K562 treated with DMSO at 1 percent for 12 hours (cell line): ENCODE measurements around the gene XRCC3. TPM values are rescaled to one million over a fixed set of nuclear protein-coding genes. Genes with fewer than 3 reads are reported as not detected.

Experiments used
- total RNA-seq: library from RNA; unstranded; fragments of 300-600 nt; gene quantifications from 2 replicates; pipeline ENCODE4 v1.2.3, GENCODE V29; 2022; ENCODE audit not compliant: insufficient read depth

The XRCC3 gene
- total RNA-seq, result 22.9 and 23.2 TPM in 2 replicates

DNA sequence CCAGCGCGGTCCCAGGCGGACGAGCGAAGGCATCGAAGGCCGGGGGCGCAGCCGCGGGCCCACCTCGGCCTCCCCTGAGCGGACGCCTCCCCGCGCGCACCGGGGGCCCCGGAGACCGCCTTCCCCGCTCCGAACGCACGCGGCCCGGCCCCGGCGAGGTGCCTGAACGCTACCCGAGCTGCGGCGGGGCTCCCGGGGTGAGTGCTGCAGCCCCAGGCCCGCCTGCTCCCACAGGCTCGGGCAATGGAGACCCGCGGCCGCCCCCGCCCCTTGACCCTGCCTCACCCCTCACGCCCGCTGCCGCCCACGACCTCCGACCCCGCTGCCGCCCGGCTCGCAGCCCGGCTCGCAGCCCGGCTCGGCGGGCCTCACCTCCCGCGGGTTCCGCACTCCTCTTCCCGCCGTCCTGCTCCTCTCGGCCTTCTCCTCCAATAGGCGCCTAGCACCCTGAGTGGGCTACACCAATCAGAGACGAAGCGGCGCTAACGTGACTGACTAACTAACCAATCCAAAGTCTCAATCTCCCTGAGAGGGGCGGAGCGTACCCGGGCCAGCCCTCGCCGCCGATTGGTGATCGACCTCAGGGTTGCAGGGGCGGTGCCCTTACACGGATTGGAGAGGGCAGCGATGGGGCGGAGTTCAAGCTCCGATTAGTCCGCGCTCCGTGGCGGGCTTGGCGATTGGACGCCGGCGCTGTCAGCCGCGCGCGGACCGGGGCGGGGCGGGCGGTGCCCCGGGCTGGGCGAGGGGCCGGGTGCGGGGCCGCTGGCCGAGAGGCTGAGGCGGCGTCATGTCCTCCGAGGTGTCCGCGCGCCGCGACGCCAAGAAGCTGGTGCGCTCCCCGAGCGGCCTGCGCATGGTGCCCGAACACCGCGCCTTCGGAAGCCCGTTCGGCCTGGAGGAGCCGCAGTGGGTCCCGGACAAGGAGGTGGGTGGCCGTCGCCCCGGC, at the start of gene XRCC3, which contains the start of gene ZFYVE21:
XRCC3 (minus strand) TSS at position 400 of the 949 bp plus-strand sequence. CDS start 4,364 bp downstream, outside the sequence.
ZFYVE21 (plus strand) TSS at position 759 of the 949 bp plus-strand sequence; CDS start at position 791, 32 bp downstream.

Other genes with a start within 250 kb of the XRCC3 start
- gene CKB, start 192.6 kb downstream of the XRCC3 start, total RNA-seq, result 267 and 339 TPM in 2 replicates
- gene TRMT61A, start 186.3 kb downstream of the XRCC3 start, total RNA-seq, result 4.1 and 4.9 TPM in 2 replicates
- 4.7 and 11.2 TPM in 2 replicates for gene BAG5, start 152.8 kb downstream of the XRCC3 start, total RNA-seq
- gene COA8, start 152.5 kb downstream of the XRCC3 start, total RNA-seq, result 36.0 and 49.4 TPM in 2 replicates
- 68.2 and 148 TPM in 2 replicates for gene KLC1, start 86.2 kb downstream of the XRCC3 start, total RNA-seq
- gene ZFYVE21, start 359 bp upstream of the XRCC3 start, total RNA-seq, result 12.5 and 21.2 TPM in 2 replicates
- gene PPP1R13B, start 132.1 kb upstream of the XRCC3 start, total RNA-seq, result 2.3 and 3.0 TPM in 2 replicates
- gene TDRD9, start 213.0 kb upstream of the XRCC3 start, total RNA-seq, result not detected in 2 replicates
- gene RD3L, start 227.1 kb upstream of the XRCC3 start, total RNA-seq, result not detected in 2 replicates